Astrocyte of the hippocampus (primary cell): ENCODE results near the gene NAPG.
"Not testable (repeated sequence)": the region's sequence is repeated elsewhere in the genome, so short reads cannot be mapped to it uniquely, and the experiment has no call there.

Experiments used
- DNase-seq: peaks from one replicate; pipeline ENCODE4 v3.0.0; 2011; ENCODE audit warnings: low read depth, low spot score

NAPG gene

GRCh38 chr18:10579079-10579867 is 53.4 kb downstream of the NAPG start:
- peak; percentile 51 for DNase-seq

GRCh38 chr18:10580215-10580614 is 54.4 kb downstream of the NAPG start:
- DNase-seq = no peak

DNA sequence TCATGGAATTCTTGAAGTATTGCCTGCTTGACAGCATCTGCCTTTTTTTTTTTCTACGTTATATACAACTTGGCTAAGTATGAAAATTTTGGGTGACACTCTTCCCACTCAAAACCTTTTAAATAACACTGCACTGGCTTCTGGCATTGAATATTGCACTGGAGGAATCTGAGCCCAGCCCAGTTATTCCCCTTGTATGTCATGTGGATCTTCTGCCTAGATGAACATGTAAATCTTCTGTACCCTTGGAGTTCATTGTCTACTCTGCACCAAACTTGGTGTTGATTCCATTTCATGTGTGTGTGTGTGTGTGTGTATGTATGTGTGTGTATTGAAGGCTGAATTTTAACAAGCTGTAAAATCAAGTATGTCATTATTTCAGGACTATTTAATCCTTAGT is 59.4 kb downstream of the NAPG start:
- no peak for DNase-seq

- no peak for DNase-seq
Measured at GRCh38 chr18:10588975-10589374, 63.1 kb downstream of the NAPG start.

DNA sequence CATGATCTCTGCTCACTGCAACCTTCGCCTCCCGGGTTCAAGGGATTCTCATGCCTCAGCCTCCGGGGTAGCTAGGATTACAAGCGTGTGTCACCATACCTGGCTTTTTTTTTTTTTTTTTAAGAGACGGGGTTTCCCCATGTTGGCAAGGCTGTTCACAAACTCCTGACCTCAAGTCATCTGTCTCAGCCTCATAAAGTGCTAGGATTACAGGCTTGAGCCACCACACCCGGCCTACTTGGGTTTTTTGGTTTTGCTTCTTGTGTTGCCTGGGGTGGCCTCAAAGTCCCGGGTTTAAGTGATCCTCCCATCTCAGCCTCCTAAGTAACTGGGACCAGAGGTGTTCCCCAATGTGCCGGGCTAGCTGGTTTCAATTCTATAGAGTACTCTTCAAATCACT is 64.6 kb downstream of the NAPG start:
- DNase-seq = no peak

- no peak for DNase-seq
Measured at GRCh38 chr18:10591896-10592295, 66.1 kb downstream of the NAPG start.

GRCh38 chr18:10593366-10594022 is 67.7 kb downstream of the NAPG start:
- DNase-seq = not testable (repeated sequence)

DNA sequence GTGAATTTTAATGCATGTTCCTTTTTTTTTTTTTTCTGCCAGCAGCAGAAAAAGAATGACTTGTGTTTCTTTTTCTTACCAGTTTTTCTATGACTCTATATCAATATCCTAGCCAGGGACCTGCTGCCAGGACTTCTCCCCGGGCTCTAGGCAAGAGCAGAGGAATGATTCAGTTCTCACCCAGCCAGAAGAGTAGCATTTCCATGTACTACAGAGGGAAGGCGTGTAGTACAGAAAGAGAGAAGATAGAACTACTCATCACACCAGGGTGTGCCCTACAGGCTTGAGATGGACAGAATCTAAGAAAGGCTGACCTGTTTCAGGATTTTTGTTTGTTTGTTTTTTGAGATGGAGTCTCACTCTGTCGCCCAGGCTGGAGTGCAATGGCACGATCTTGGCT is 70.1 kb downstream of the NAPG start:
- DNase-seq = not testable (repeated sequence)

GRCh38 chr18:10597695-10598094 is 71.9 kb downstream of the NAPG start:
- DNase-seq = not testable (repeated sequence)

GRCh38 chr18:10600701-10601100 is 74.9 kb downstream of the NAPG start:
- not testable (repeated sequence) for DNase-seq
